ENCODE measurements around the gene IAH1.

Gene IAH1, protein sequence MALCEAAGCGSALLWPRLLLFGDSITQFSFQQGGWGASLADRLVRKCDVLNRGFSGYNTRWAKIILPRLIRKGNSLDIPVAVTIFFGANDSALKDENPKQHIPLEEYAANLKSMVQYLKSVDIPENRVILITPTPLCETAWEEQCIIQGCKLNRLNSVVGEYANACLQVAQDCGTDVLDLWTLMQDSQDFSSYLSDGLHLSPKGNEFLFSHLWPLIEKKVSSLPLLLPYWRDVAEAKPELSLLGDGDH

GRCh38 chr2:9474361-9475057 lies at the start of gene IAH1:
IAH1 (plus strand) TSS chr2:9474551; CDS start chr2:9474567, 16 bp downstream.
- DNase-seq: peak in 1 of 2 donors; percentile 68

DNA sequence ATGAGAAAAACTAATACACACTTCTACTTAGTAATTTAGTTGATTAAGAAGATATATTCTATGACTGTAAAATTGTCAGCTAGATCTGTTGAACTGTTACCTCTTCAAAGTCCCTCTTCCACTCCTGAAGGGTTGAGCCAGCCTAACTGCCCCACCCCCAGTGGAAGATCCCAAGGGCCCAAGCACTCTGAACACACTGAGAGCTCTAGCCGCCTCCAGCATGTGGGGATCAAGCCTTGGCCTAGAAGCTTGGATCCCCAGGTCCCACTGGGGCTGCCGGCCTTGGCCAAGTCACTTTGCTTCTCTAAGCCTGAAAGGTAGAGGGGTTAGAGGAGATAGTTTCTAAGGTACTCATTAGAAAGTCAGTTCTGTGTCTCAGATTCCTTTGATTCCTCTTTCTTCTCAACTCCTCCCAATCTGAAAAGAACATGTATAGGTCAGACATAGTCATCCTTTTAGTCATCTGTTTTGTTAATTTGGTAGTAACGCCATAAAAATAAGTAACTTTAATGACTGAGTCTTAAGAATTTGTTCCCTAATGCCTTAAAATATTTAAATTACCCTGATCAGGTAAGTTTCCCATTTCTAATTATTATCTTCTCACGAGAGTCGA lies 45.3 kb upstream of the IAH1 start:
- DNase-seq: no peak

GRCh38 chr2:9430316-9431293 lies 43.7 kb upstream of the IAH1 start:
- no peak for DNase-seq

GRCh38 chr2:9434489-9434888 lies 39.9 kb upstream of the IAH1 start:
- DNase-seq: no peak

DNA sequence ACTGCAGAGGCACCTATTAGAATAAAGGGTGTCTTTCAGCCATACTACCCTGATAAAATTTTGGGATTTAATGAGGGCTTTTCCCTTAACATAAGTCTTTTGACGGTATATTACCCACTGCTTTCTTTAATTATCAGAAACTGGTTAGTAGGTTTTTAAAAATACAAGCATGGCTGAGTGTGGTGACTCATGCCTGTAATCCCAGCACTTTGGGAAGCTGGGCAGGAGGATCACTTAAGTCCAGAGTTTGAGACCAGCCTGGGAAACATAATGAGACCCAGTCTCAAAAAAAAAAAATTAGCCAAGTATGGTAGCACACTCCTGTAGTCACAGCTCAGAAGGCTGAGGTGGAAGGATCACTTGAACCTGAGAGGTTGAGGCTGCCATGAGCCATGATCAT lies 34.8 kb upstream of the IAH1 start:
- DNase-seq: no peak

DNA sequence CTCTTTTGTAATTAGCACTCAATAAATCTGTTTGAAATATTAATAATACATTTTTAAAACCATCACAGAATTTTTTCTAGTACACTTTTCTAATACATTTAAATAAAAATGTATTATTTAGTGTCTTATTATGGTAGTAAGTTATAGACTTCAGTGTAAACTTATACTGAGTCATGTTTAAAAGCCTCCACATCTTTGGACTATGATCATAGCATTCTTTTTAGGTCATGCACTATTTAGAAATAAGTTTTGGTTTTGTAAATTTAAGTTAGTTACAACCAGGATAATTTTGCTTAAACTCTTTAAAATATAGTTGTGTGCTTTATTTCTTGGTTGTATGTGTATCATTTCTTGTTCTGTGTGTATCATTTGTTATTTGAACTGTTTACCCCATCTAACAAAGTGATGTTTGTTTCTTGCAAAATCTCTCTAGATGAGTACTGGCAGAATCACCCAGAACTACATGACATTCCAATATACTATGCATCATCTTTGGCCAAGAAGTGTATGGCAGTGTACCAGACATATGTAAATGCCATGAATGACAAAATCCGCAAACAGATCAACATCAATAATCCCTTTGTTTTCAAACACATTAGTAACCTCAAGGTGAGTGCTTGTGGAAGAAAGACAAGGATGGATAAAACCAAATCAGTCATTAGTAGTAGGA lies 34.2 kb upstream of the IAH1 start:
- DNase-seq: peak in 1 of 2 donors; percentile 8

GRCh38 chr2:9441556-9441955 lies 32.8 kb upstream of the IAH1 start:
- DNase-seq: no peak

DNA sequence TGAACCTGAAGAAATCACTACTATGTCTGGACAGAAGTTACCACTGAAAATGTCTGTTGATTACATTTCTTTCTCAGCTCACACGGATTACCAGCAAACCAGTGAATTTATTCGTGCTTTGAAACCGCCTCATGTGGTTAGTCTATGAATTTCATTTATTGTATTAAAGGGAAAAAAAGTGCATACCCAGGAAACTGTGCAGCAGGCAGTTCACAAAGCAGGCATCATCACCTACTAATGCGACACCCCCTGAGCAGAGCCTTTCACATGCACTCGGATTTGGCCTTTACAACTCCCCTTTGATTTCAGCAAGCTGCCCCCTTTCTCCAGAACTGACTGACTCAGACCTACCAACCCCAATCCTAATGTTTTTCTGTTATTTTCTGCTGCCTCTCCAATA lies 30.8 kb upstream of the IAH1 start:
- no peak for DNase-seq

DNA sequence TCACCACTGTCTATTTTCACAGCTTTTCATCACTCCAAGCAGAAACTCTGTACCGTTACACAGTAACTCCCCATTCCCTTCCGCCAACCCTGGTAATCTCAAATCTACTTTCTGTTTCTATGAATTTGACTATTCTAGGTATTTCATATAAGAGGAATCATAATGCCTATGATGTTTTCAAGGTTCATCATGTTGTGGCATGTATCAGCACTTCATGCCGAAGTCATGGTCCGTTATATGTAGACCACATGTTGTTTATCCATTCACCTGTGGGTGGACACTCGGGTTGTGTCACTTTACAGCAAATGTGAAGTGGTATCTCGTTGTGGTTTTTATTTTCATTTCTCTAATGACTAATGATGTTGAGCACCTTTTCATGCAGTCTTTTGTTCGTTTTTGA lies 29.3 kb upstream of the IAH1 start:
- no peak for DNase-seq

DNA sequence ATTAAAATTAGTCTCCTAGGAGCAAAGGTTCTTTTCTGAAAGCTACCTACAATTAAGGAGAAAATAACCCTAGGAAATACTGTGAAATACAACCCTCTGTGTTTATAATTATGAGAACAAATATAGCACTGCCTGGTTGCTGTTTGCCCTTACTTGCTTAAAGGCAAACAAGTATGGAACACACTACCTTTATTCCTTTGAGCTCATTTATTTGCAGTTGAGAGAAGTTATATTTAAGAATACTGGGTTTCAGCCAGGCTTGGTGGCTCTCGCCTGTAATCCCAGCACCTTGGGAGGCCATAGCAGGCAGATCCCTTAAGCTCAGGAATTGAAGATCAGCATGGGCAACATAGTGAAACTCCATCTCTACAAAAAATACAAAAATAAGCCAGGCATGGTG lies 23.1 kb upstream of the IAH1 start:
- no peak for DNase-seq

- DNase-seq: no peak
These were observed 13.8 kb upstream of the IAH1 start for GRCh38 chr2:9460441-9461017.

DNA sequence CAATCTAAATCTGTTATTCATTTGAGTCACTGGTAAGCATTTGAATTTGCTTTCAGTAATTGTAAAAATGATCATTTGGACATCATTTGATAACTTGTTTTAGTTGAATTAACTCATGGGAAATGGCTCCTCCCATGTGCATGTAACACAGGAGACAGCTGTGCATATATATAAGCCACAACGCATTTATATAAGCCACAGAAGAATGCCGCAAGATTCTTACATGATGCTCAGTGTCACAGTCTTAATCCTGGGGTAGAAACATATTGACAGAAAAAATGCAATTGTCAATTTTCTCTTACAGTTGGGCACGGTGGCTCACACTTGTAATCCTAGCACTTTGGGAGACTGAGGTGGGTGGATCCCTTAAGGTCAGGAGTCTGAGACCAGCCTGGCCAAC lies 13.3 kb upstream of the IAH1 start:
- DNase-seq: no peak

GRCh38 chr2:9462313-9462712 lies 12.0 kb upstream of the IAH1 start:
- DNase-seq: no peak

DNA sequence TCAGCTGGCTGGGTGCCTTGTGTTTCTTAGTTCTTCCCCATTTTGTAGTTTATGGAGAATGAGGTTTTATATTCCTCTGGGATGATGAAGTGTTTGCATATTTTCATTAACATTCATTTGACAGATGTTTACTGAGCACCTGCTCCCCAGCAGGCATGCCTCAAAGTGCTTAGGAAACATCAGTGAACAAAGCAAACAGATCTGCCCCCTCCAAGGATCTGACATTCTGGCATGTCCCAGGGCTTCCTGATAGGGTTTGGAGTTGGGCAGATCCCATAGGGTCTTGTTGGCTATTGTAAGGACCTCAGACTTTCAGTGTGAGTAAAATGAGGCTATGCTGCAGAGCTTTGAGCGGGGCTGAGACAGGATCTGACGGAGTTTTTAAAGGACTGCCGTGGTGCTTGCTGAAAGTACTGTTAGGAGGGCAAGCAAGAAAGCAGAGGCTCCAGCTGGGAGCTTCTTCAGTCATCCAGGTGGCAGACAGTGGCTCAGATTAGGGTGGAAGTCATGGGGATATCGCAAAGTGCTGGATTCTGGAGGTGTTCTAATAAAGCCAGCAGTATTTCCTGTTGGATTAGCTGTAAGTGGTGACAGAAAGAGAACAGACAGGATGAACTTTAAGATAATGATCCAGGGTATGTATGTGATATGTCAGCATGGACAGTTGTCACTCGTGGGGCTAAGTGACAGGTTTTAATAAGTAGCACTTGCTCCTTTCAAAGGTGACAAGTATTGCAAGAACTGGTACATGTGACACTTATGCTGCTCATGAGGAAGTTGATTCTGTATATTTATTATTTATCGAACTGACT lies 11.3 kb upstream of the IAH1 start:
- no peak for DNase-seq

DNA sequence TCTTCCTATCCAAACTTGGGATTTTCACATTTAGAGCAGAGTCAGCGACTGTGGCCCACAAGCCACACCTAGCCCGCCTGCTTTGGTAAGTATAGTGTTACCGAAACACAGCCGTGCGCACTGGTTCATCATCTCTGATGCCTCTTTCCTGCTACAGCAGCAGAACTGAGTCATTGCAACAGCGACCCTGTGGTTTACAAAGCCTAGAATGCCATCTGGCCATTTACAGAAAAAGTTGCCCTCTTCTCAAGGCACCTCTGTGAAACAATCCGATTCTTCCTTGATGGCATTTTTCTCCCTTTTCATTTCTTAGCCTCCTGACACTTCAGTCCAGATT lies 10.7 kb upstream of the IAH1 start:
- DNase-seq: no peak

- no peak for DNase-seq
These were observed 9.2 kb upstream of the IAH1 start for GRCh38 chr2:9465170-9465569.

DNA sequence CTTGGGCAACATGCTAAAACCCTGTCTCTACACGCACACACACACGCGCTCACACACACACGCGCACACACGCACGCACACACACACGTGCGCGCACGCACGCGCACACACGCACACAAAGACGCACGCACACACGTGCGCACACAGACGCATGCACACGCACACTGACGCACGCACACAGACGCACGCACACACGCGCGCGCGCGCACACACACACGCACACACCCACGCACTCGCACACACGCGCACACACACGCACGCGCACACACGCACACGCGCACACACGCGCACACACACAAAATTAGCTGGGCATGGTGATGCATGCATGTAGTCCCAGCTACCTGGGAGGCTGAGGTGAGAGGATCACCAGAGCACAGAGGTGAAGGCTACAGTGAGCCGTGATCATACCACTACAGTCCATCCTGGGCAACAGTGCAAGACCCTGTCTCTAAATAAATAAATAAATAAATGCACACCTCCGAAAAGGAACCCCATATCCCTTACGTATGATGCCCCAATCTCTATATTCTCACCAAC lies 8.1 kb upstream of the IAH1 start:
- no peak for DNase-seq

- no peak for DNase-seq
These were observed 6.7 kb upstream of the IAH1 start for GRCh38 chr2:9467687-9468086.

DNA sequence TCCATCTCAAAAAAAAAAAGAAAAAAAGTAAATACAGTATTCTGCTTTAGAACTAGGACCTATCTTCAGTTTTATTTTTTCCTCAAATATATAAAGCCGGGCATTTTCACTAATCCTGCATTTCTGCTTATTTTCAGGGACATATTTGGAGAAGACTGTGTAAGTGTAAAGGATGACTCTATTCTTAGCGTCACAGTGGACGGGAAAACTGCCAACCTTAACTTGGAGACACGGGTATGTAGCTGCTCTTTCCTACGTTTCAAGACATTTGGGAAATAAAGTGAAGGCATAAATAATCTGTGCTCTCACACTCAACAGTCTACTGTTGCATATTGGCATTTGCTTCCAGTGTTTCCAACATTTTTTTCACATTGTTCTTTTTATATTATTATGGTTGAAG lies 3.1 kb upstream of the IAH1 start:
- DNase-seq: no peak

DNA sequence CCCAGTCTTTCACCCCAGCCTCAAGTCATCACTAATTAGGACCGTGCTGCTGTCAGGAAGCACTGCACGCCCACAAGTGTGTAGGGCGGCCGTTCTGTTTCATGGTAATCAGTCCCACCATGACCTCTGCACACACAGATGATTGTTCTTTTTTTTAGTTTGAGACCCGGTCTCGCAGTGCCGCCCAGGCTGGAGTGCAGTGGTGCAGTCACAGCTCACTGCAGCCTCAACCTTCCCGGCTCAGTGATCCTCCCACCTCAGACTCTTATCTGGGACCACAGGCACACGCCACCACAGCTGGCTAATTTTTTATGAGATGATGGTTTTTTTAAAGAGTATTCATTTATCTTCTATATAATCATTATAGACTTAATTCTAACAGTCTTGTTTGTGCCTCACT lies 1.8 kb upstream of the IAH1 start:
- DNase-seq: no peak

All from hippocampal formation (tissue), 2 donors.